ENCODE measurements around the gene CLDN2. TPM values are rescaled to one million over a fixed set of nuclear protein-coding genes. Genes with fewer than 3 reads are reported as not detected.

CLDN2 gene
- not detected in 2 replicates for total RNA-seq

GRCh38 chrX:106919932-106920452 is at the start of gene CLDN2:
CLDN2 (plus strand) TSS chrX:106920402; CDS start chrX:106928229, 7,827 bp downstream.

DNA sequence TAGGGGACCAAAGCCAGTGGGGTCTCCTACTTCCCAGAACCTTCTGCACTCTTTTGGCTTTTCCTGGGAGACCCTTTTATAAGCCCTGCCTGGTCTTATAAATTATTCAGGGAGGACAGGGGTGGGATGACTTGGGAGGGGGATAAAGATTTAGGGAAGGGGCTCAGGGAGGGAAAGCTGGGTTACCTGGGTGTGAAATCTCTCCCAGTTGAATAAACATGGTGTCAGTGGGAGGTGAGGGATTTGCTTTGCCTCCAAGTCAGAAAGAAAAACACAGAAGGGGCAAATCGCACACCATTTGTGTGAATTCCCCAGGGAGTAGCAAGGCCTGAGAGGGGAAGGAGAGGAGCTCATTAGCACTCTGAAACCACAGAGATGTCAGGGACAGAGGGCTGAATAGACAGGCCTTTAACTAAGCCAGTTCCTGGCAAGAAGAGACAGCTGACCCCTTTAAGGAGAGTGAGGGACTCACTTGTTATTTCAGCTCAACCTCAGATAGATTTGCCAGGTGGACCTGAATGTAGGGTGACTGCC is 16.8 kb upstream of the CLDN2 start, which contains the start of gene RIPPLY1:
RIPPLY1 (minus strand) TSS at position 51 of the 534 bp plus-strand sequence. CDS start 54 bp downstream, outside the sequence.

Other genes with a start within 250 kb of the CLDN2 start
- gene RNF128, start 193.7 kb upstream of the CLDN2 start, total RNA-seq: 1.5 and 2.0 TPM in 2 replicates
- gene TBC1D8B, start 117.7 kb upstream of the CLDN2 start, total RNA-seq: 14.6 and 19.1 TPM in 2 replicates
- gene RIPPLY1, start 17.1 kb upstream of the CLDN2 start, total RNA-seq: not detected in 2 replicates
- 30.5 and 48.6 TPM in 2 replicates for gene MORC4, start 79.8 kb downstream of the CLDN2 start, total RNA-seq
- gene RBM41, start 198.4 kb downstream of the CLDN2 start, total RNA-seq: 14.7 and 16.6 TPM in 2 replicates